ENCODE results near the gene TMCO1. TPM values are rescaled to one million over a fixed set of nuclear protein-coding genes. Genes with fewer than 3 reads are reported as not detected.
"Not testable (repeated sequence)": the region's sequence is repeated elsewhere in the genome, so short reads cannot be mapped to it uniquely, and the experiment has no call there.

TMCO1 gene
- total RNA-seq, 2 experiments from 2014 or later, result 113 to 115 TPM

- no peaks in the 10 kb centered on the region for H3K27me3 Mint-ChIP-seq
- H3K36me3 Mint-ChIP-seq (ENCODE audit: low read depth), result peaks cover 20% of the 10 kb centered on the region
- H3K4me3 Mint-ChIP-seq, result no peak overlapping the region
- no peaks in the 10 kb centered on the region for H3K9me3 Mint-ChIP-seq
- H3K27ac Mint-ChIP-seq, result no peak overlapping the region
- DNase-seq, result no peak
- ChIA-PET POLR2A (no interaction called here), CTCF (interaction anchor here (0.7 to 1.5 kb wide), 3 partner anchors 34 to 134 kb away, joined by 3 to 4 read pairs (median 4); partner anchors contain the start of gene ALDH9A1)
- H3K4me1 Mint-ChIP-seq, result peaks cover 2% of the 10 kb centered on the region
Observed at GRCh38 chr1:165734906-165735305, 33.8 kb downstream of the TMCO1 start.

- Mint-ChIP-seq H3K27ac (no peak overlapping the region), H3K9me3 (no peaks in the 10 kb centered on the region), H3K36me3 (ENCODE audit: low read depth) (peaks cover 19% of the 10 kb centered on the region), H3K4me3 (no peak overlapping the region), H3K4me1 (no peaks in the 10 kb centered on the region), H3K27me3 (no peaks in the 10 kb centered on the region)
- CTCF ChIA-PET, result no interaction called here
- POLR2A ChIA-PET, result no interaction called here
- DNase-seq, result no peak
Observed at GRCh38 chr1:165726841-165727240, 41.8 kb downstream of the TMCO1 start.

- ChIA-PET POLR2A (no interaction called here), CTCF (no interaction called here)
- Mint-ChIP-seq H3K27ac (no peak overlapping the region), H3K36me3 (ENCODE audit: low read depth) (peaks cover 19% of the 10 kb centered on the region), H3K27me3 (no peaks in the 10 kb centered on the region), H3K9me3 (no peaks in the 10 kb centered on the region), H3K4me1 (no peaks in the 10 kb centered on the region), H3K4me3 (no peak overlapping the region)
- DNase-seq, result no peak
Observed at GRCh38 chr1:165726169-165726568, 42.5 kb downstream of the TMCO1 start.

DNA sequence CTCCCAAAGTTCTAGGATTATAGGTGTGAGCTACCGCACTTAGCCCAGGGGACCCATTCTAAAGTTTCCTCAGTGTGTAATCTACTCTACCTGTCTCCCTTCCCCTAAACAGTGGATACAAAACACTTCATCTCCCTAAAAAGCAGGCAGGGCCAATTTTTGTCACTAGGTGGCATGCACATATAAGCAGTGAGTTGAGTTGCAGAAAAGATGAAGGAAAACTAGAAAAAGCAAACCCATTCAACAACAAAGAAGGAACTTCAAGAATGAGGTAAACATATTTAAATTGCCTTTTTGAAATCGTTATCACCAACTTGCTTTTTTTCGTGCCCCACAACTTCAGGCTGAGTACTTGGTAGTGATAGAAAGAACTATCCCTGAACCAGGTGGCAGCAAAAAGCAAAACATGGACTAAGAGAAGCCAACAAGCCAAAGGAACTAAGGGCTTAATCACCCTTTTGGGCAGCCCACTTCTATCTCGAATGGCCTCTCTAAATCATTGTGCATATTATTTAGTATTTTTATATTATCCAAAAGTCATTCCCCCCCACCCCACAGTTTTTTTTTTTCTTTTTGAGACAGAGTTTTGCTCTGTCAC is 50.7 kb downstream of the TMCO1 start:
- Mint-ChIP-seq H3K36me3 (ENCODE audit: low read depth) (no peaks in the 10 kb centered on the region), H3K27ac (no peak overlapping the region), H3K4me3 (no peak overlapping the region), H3K4me1 (no peaks in the 10 kb centered on the region), H3K27me3 (peaks cover 7% of the 10 kb centered on the region), H3K9me3 (no peaks in the 10 kb centered on the region)
- ChIA-PET POLR2A (no interaction called here), CTCF (interaction anchor here (0.6 to 1.5 kb wide), 4 partner anchors 13 to 1235 kb away, joined by 3 to 6 read pairs (median 3); no protein-coding TSS in a partner anchor)
- peak; percentile 50 for DNase-seq

DNA sequence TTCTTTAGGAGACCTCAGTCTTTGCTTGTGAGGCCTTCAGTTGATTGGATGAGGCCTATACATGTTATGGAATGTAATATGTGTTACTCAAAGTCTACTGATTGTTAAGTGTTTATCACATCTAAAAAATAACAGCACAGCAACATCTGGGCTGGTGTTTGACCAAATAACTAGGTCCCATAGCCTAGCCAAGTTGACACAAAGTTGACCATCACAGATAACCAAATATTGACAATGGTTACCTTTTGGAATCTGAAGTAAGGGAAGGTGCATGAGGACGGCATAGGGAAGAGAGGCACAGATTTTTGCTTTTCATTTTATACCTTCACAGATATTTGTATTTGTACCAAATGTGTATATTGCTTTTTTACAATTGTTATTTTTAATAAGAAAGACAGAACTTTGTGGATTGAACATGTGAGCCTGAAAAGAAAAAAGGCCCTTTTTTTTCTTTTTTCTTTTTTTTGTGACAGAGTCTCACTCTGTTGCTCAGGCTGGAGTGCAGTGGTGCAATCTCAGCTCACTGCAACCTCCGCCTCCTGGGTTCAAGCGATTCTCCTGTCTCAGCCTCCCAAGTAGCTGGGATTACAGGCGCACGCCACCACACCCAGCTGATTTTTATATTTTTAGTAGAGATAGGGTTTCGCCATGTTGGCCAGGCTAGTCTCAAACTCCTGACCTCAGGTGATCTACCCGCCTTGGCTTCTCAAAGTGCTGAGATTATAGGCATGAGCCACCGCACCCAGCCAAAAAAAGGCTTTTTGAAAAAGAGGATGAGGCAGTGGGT is 52.2 kb downstream of the TMCO1 start:
- H3K4me1 Mint-ChIP-seq; DNase-seq; H3K9me3 Mint-ChIP-seq; H3K36me3 Mint-ChIP-seq (ENCODE audit: low read depth); POLR2A ChIA-PET; H3K27ac Mint-ChIP-seq; H3K4me3 Mint-ChIP-seq: not testable (repeated sequence)
- CTCF ChIA-PET, result interaction anchor here (1.5 kb wide), 1 partner anchor 114 kb away, joined by 6 read pairs; no protein-coding TSS in a partner anchor
- peaks cover 14% of the 10 kb centered on the region for H3K27me3 Mint-ChIP-seq

GRCh38 chr1:165712764-165713163 is 55.9 kb downstream of the TMCO1 start:
- POLR2A ChIA-PET, result no interaction called here
- Mint-ChIP-seq H3K27me3 (peaks cover 32% of the 10 kb centered on the region), H3K4me1 (no peaks in the 10 kb centered on the region), H3K4me3 (no peak overlapping the region), H3K9me3 (no peaks in the 10 kb centered on the region), H3K27ac (no peak overlapping the region), H3K36me3 (ENCODE audit: low read depth) (no peaks in the 10 kb centered on the region)
- CTCF ChIA-PET, result no interaction called here
- DNase-seq, result no peak

DNA sequence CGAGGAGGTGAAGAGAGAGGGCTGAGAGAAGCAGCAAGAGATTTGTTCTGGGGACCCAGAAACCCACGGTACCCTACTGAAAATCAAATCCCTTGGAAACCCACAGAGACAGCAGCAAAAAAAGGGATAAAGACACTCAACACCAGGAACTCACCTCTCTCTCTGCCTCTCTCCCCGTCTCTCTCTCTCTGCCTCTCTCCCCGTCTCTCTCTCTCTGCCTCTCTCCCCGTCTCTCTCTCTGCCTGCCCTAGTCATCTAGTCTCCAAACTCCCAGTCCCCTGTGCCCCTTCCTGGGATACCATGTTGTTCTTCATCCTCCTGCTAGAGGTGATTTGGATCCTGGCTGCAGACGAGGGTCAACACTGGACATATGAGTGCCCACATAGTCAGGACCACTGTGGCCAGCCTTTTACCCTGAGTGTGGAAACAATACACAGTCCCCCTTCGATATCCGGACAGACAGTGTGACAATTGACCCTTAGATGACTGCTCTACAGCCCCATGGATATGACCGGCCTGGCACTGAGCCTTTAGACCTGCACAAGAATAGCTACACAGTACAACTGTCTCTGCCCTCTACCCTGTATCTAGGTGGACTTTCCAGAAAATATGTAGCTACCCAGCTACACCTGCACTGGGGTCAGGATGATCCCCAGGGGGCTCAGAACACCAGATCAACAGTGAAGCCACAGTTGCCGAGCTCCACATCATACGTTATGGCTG is 60.5 kb downstream of the TMCO1 start:
- no peak overlapping the region for H3K27ac Mint-ChIP-seq
- CTCF ChIA-PET, result no interaction called here
- H3K4me1 Mint-ChIP-seq, result no peaks in the 10 kb centered on the region
- no peak overlapping the region for H3K4me3 Mint-ChIP-seq
- POLR2A ChIA-PET, result interaction anchor here (0.8 to 1.0 kb wide), 2 partner anchors 10 to 22 kb away, joined by 3 to 5 read pairs; partner anchors contain the start of gene ALDH9A1
- no peaks in the 10 kb centered on the region for H3K9me3 Mint-ChIP-seq
- H3K36me3 Mint-ChIP-seq (ENCODE audit: low read depth), result no peaks in the 10 kb centered on the region
- peaks cover 37% of the 10 kb centered on the region for H3K27me3 Mint-ChIP-seq
- DNase-seq, result no peak

- peaks cover 21% of the 10 kb centered on the region for H3K27me3 Mint-ChIP-seq
- no peaks in the 10 kb centered on the region for H3K9me3 Mint-ChIP-seq
- DNase-seq, result no peak
- ChIA-PET POLR2A (interaction anchor here (2.0 kb wide), 1 partner anchor 66 kb away, joined by 5 read pairs; the partner anchor contains the start of gene TMCO1), CTCF (interaction anchor here (0.7 to 1.5 kb wide), 3 partner anchors 103 to 335 kb away, joined by 3 to 4 read pairs (median 3); no protein-coding TSS in a partner anchor)
- peaks cover 9% of the 10 kb centered on the region for H3K4me1 Mint-ChIP-seq
- no peaks in the 10 kb centered on the region for H3K36me3 Mint-ChIP-seq (ENCODE audit: low read depth)
- no peak overlapping the region for H3K27ac Mint-ChIP-seq
- H3K4me3 Mint-ChIP-seq, result no peak overlapping the region
Observed at GRCh38 chr1:165703648-165704047, 65.0 kb downstream of the TMCO1 start.

GRCh38 chr1:165701922-165702321 is 66.7 kb downstream of the TMCO1 start:
- H3K27ac Mint-ChIP-seq; DNase-seq; H3K27me3 Mint-ChIP-seq; H3K9me3 Mint-ChIP-seq; H3K36me3 Mint-ChIP-seq (ENCODE audit: low read depth); POLR2A ChIA-PET; H3K4me3 Mint-ChIP-seq: not testable (repeated sequence)
- CTCF ChIA-PET, result interaction anchor here (0.7 to 1.2 kb wide), 2 partner anchors 222 to 433 kb away, joined by 3 to 4 read pairs; no protein-coding TSS in a partner anchor
- H3K4me1 Mint-ChIP-seq, result peaks cover 19% of the 10 kb centered on the region

GRCh38 chr1:165699577-165699976 is 69.1 kb downstream of the TMCO1 start:
- peak overlapping the region; percentile 39 for H3K4me3 Mint-ChIP-seq
- peaks cover 20% of the 10 kb centered on the region for H3K36me3 Mint-ChIP-seq (ENCODE audit: low read depth)
- H3K27me3 Mint-ChIP-seq, result peaks cover 1% of the 10 kb centered on the region
- H3K9me3 Mint-ChIP-seq, result no peaks in the 10 kb centered on the region
- H3K27ac Mint-ChIP-seq, result no peak overlapping the region
- CTCF ChIA-PET, result interaction anchor here (0.8 to 2.6 kb wide), 3 partner anchors 97 to 225 kb away, joined by 3 to 10 read pairs (median 4); no protein-coding TSS in a partner anchor
- peaks cover 35% of the 10 kb centered on the region for H3K4me1 Mint-ChIP-seq
- DNase-seq, result no peak
- POLR2A ChIA-PET, result interaction anchor here (3.1 kb wide), 1 partner anchor 70 kb away, joined by 30 read pairs; the partner anchor contains the start of gene TMCO1

GRCh38 chr1:165698761-165699052 is 70.0 kb downstream of the TMCO1 start:
- ChIA-PET CTCF (interaction anchor here (0.8 to 2.6 kb wide), 12 partner anchors 12 to 226 kb away, joined by 3 to 17 read pairs (median 5); partner anchors contain the start of genes MGST3 and TMCO1), POLR2A (interaction anchor here (0.8 to 3.1 kb wide), 15 partner anchors 10 to 131 kb away, joined by 3 to 36 read pairs (median 5); partner anchors contain the start of genes MGST3 and TMCO1)
- DNase-seq, result no peak
- Mint-ChIP-seq H3K4me3 (peak overlapping the region; percentile 97), H3K4me1 (peaks cover 35% of the 10 kb centered on the region), H3K36me3 (ENCODE audit: low read depth) (peaks cover 28% of the 10 kb centered on the region), H3K27me3 (peaks cover 1% of the 10 kb centered on the region), H3K27ac (peak overlapping the region; percentile 98), H3K9me3 (no peaks in the 10 kb centered on the region)

- Mint-ChIP-seq H3K27me3 (peaks cover 1% of the 10 kb centered on the region), H3K4me3 (peak within 1 kb of the TSS; percentile 97), H3K36me3 (ENCODE audit: low read depth) (peaks cover 34% of the 10 kb centered on the region), H3K9me3 (no peaks in the 10 kb centered on the region), H3K4me1 (peaks cover 35% of the 10 kb centered on the region), H3K27ac (peak within 1 kb of the TSS; percentile 98)
- CTCF ChIA-PET, result interaction anchor here (0.8 to 2.6 kb wide), 22 partner anchors 12 to 226 kb away, joined by 3 to 17 read pairs (median 4); partner anchors contain the start of genes MGST3 and TMCO1
- DNase-seq, result peak; percentile 91
- POLR2A ChIA-PET, result interaction anchor here (0.6 to 3.1 kb wide), 23 partner anchors 10 to 131 kb away, joined by 3 to 36 read pairs (median 3); partner anchors contain the start of genes MGST3 and TMCO1
Observed at GRCh38 chr1:165697881-165698760, 70.5 kb downstream of the TMCO1 start, which contains the start of gene ALDH9A1. Gene ALDH9A1 (minus strand): TSS chr1:165698562. CDS start chr1:165698558, 4 bp downstream.

Measured in activated CD4-positive, alpha-beta memory T cell treated with anti-CD3 and anti-CD28 coated beads, Interleukin-2, amount 10 ng/mL, durations not matched to agents 7 days and 5 days (primary cell).